ENCODE data around the gene SYNE2.

SYNE2 gene

DNA sequence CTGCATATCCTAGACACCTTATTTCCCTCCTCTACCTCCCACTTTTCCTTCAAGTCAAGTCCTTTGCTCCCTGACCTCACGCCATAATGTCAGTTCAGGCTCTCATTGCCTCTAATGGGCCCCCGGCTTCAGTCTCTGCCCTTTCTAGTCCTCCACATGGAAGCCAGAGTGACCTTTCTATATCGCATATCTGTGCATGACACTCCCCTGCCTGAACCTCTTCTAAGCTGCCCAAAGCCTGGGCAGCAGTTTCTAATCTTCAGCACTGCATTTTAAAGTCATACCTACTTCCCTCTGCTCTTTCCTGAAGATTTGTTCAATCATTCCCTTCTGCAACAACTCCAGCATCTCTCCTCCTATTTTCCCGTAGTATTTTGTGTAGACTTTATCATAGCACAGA, 395.9 kb downstream of the SYNE2 start:
- TF ChIP-seq, protein P1, sequence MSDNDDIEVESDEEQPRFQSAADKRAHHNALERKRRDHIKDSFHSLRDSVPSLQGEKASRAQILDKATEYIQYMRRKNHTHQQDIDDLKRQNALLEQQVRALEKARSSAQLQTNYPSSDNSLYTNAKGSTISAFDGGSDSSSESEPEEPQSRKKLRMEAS (IDR thresholded peaks at IDR 0.05; ENCODE audit: low read depth, low read length): no peak
- no peak for DNase-seq (ENCODE audit: low read depth)
- no peak overlapping the region for H3K4me3 ChIP-seq (ENCODE audit: low read depth, low read length)

DNA sequence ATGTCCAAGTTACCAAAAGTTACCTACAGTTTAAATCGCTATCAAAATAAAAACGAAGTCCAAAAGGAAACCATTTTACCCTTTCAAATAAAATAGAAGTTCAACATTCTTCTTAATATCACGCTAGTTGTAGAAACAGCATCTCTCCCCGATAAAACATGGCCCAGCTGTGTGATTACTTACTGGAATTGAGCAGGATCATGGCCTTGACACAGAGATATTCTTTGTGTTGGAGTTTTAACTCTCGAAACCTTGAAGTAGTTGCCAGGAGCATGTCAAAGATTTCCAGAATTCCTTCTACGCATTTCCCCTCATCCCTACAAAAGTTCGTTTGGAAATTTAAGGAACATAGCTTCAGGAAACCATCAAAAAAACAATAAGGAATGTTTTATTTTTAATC, 396.6 kb downstream of the SYNE2 start:
- H3K4me3 ChIP-seq (ENCODE audit: low read depth, low read length): no peak overlapping the region
- TF ChIP-seq CTCF (IDR thresholded peaks at IDR 0.05; ENCODE audit: low read depth, low read length) (no peak), POLR2A (IDR thresholded peaks at IDR 0.05; ENCODE audit: extremely low read depth, insufficient read length) (no peak), MYC (IDR thresholded peaks at IDR 0.05; ENCODE audit: low read depth, low read length) (no peak)
- TF ChIP-seq, protein P1 (IDR thresholded peaks at IDR 0.05; ENCODE audit: low read depth, low read length): no peak
- DNase-seq (ENCODE audit: low read depth): no peak

DNA sequence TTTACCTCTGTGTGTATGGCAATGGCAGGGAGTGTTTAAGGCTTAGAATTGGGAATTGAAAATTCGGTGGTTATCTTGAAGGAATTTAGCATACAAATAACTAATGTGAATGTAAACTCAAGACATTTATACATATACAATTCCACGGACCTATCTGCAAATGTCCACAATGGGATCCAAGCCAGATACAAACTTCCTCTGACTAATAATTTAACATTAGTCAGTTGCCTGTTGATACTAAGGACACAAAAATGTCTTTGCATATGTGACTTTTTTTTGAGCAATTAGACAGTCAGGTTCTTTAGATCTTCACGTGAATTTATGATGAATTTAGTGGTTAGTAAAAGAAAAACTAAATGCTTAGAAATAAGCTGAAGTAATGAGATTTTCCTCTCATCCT, 400.9 kb downstream of the SYNE2 start:
- no peak for DNase-seq (ENCODE audit: low read depth)
- TF ChIP-seq POLR2A (IDR thresholded peaks at IDR 0.05; ENCODE audit: extremely low read depth, insufficient read length) (no peak), MYC (IDR thresholded peaks at IDR 0.05; ENCODE audit: low read depth, low read length) (no peak), CTCF (IDR thresholded peaks at IDR 0.05; ENCODE audit: low read depth, low read length) (no peak)
- TF ChIP-seq, protein P1 (IDR thresholded peaks at IDR 0.05; ENCODE audit: low read depth, low read length): no peak
- H3K4me3 ChIP-seq (ENCODE audit: low read depth, low read length): no peak overlapping the region

DNA sequence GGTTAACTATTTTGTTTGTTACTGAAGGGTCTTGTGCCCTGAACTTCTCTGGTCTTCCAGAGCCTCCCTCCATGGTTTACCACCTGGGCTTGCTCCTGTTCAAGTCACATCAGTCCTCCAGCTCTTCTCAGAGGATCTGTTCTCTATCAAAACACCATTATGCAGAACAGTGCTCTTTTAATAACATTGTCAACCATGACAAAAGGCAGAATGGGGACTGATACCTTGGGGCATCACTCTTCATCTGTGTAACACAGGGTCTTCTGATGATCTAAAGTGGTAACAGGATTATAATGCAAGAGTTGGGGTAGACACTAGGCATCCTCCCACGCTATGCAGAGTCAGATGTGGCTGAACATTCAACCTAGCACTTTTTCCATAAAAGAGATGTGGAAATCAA, 403.0 kb downstream of the SYNE2 start:
- H3K4me3 ChIP-seq (ENCODE audit: low read depth, low read length): no peak overlapping the region
- TF ChIP-seq MYC (IDR thresholded peaks at IDR 0.05; ENCODE audit: low read depth, low read length) (no peak), CTCF (IDR thresholded peaks at IDR 0.05; ENCODE audit: low read depth, low read length) (no peak), POLR2A (IDR thresholded peaks at IDR 0.05; ENCODE audit: extremely low read depth, insufficient read length) (no peak)
- TF ChIP-seq, protein P1 (IDR thresholded peaks at IDR 0.05; ENCODE audit: low read depth, low read length): no peak
- DNase-seq (ENCODE audit: low read depth): no peak

GRCh38 chr14:64260418-64260817, 407.6 kb downstream of the SYNE2 start:
- no peak for DNase-seq (ENCODE audit: low read depth)
- TF ChIP-seq POLR2A (IDR thresholded peaks at IDR 0.05; ENCODE audit: extremely low read depth, insufficient read length): no peak
- no peak for TF ChIP-seq MYC (IDR thresholded peaks at IDR 0.05; ENCODE audit: low read depth, low read length)
- no peak for TF ChIP-seq CTCF (IDR thresholded peaks at IDR 0.05; ENCODE audit: low read depth, low read length)
- TF ChIP-seq, protein P1 (IDR thresholded peaks at IDR 0.05; ENCODE audit: low read depth, low read length): no peak
- no peak overlapping the region for H3K4me3 ChIP-seq (ENCODE audit: low read depth, low read length)

DNA sequence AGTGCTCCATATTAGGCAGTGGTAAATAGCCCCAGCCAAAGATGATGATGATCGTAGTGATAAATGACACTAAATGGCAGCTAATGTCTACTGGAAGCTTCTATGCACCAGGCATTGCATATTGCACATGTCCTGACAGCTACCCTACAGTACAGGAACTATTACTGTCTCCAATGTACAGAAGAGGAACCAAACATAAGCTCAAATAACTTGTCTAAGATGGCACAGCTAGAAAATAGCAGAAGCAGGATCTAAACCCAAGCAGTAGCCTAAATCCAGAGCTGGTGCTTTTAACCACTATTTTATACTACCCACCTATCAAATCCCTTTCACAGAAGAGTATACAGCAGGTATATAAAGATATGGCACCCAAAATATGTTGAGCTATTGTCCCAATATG, 412.4 kb downstream of the SYNE2 start:
- TF ChIP-seq, protein P1 (IDR thresholded peaks at IDR 0.05; ENCODE audit: low read depth, low read length): no peak
- TF ChIP-seq CTCF (IDR thresholded peaks at IDR 0.05; ENCODE audit: low read depth, low read length) (no peak), MYC (IDR thresholded peaks at IDR 0.05; ENCODE audit: low read depth, low read length) (no peak), POLR2A (IDR thresholded peaks at IDR 0.05; ENCODE audit: extremely low read depth, insufficient read length) (no peak)
- no peak overlapping the region for H3K4me3 ChIP-seq (ENCODE audit: low read depth, low read length)
- peak; percentile 3 for DNase-seq (ENCODE audit: low read depth)

All from NB4 (cell line).